Smooth muscle cell (in vitro differentiated cells): ENCODE measurements around the gene CORIN. TPM values are rescaled to one million over a fixed set of nuclear protein-coding genes. Genes with fewer than 3 reads are reported as not detected.

Experiments used
- DNase-seq: peaks from one replicate; lab custom pipeline; 2025; ENCODE audit not compliant: unreplicated experiment; lab: John Stamatoyannopoulos, UW
- H2AFZ ChIP-seq: fragments of 200-600 bp; sonication (generic); 2 replicates; pipeline ENCODE4 v1.6.0; 2016; ENCODE audit warnings: antibody characterized with exemption, low read depth, mild to moderate bottlenecking
- H3F3A ChIP-seq: fragments of 200-600 bp; sonication (generic); 2 replicates; pipeline ENCODE4 v1.6.0; 2017; ENCODE audit warnings: antibody characterized with exemption, low read depth
- H3K27ac ChIP-seq: fragments of 200-600 bp; sonication (generic); 2 replicates; pipeline ENCODE4 v1.5.1; 2016; ENCODE audit warnings: low read depth, mild to moderate bottlenecking
- H3K27me3 ChIP-seq: fragments of 200-600 bp; sonication (generic); 2 replicates; pipeline ENCODE4 v1.6.1; 2016; ENCODE audit warnings: low read depth, mild to moderate bottlenecking
- H3K36me3 ChIP-seq: fragments of 200-600 bp; sonication (generic); 2 replicates; pipeline ENCODE4 v1.5.1; 2016; ENCODE audit warnings: low read depth
- H3K4me1 ChIP-seq: fragments of 200-600 bp; sonication (generic); 2 replicates; pipeline ENCODE4 v1.5.1; 2016; ENCODE audit warnings: low read depth
- H3K4me2 ChIP-seq: fragments of 200-600 bp; sonication (generic); 2 replicates; pipeline ENCODE4 v1.6.0; 2016; ENCODE audit warnings: mild to moderate bottlenecking
- H3K4me3 ChIP-seq: fragments of 200-600 bp; sonication (generic); 2 replicates; pipeline ENCODE4 v1.5.1; 2016; ENCODE audit warnings: mild to moderate bottlenecking
- H3K79me2 ChIP-seq: fragments of 200-600 bp; sonication (generic); 2 replicates; pipeline ENCODE4 v1.6.0; 2016; ENCODE audit warnings: low read depth, mild to moderate bottlenecking
- H3K9ac ChIP-seq: fragments of 200-600 bp; sonication (generic); 2 replicates; pipeline ENCODE4 v1.6.0; 2016; ENCODE audit warnings: low read depth
- H3K9me3 ChIP-seq: fragments of 200-600 bp; sonication (generic); replicated peaks from 2 replicates; pipeline ENCODE4 v1.5.1; 2016; ENCODE audit warnings: low read depth
- H4K20me1 ChIP-seq: fragments of 200-600 bp; sonication (generic); 2 replicates; pipeline ENCODE4 v1.6.0; 2016; ENCODE audit warnings: low read depth
- CTCF ChIP-seq: fragments of 200-600 bp; sonication (generic); IDR thresholded peaks from 2 replicates; pipeline ENCODE4 v1.5.1; 2017; ENCODE audit warnings: borderline replicate concordance, mild to moderate bottlenecking, antibody characterized with exemption; ENCODE audit not compliant: insufficient read depth, poor library complexity, severe bottlenecking
- WGBS: methylation state at CpG from one replicate; pipeline ENCODE4 v1.1.7; 2016; ENCODE audit warnings: low lambda C conversion rate; 5-methylcytosine and 5-hydroxymethylcytosine counted together
- polyA plus RNA-seq: library from polyadenylated mRNA; unstranded; fragments of >200 nt; fragmentation: Nextera tagmentation; extraction: Ambion mirVana; gene quantifications from 2 replicates; pipeline ENCODE4 v1.2.1, GENCODE V29; 2016
- total RNA-seq: library from RNA; depleted of rRNA; stranded (reverse); fragments of >200 nt; gene quantifications from 2 replicates; pipeline ENCODE4 v1.2.3, GENCODE V29; 2014

Gene CORIN
- total and polyA plus RNA-seq, 2 experiments from 2014 or later: 0.27 to 1.8 TPM

DNA sequence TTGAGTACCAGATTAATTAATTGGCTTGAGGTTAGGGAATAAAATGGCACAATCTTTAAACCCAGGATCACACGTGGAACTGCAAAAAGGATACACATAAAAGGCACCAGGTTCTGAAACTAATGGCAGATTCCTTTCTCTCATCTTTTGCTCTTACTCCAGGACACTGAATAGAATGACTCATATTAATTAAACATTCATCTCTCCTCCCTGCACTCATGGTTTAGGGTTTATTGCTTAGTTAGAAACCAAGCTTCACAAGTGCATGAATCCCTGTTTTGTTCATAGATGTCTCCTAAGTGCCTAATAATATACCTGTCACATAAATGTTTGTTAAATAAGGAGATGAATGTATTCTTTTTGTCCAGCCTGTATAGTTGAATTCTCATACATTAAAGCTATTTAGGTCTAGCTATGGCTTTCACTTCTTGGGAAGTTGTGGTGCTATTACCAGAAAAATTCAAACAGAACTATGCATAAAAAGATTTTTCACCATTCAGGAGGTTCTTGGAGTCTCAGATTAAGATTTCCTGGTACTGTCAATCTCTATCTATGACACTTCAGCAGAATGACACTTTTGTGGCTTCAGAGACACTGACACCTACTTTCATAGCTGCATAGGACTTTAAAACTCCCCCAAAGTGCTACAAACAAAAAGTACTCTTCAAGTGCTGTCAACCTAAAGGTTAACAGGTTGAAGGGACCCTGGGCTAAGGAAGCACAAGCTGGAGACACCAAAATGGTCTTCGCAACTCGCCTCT lies 7.4 kb downstream of the CORIN start:
- H3K36me3 ChIP-seq: peaks cover 4% of the 10 kb centered on the region
- H3K4me3 ChIP-seq: no peak overlapping the region
- no peaks in the 10 kb centered on the region for H4K20me1 ChIP-seq
- no peaks in the 10 kb centered on the region for H3K9me3 ChIP-seq
- H3K4me1 ChIP-seq: no peaks in the 10 kb centered on the region
- H3K4me2 ChIP-seq: no peak overlapping the region
- no peak overlapping the region for H3K9ac ChIP-seq
- H3F3A ChIP-seq: no peaks in the 10 kb centered on the region
- H3K27ac ChIP-seq: no peak overlapping the region
- 90% methylated on average over 3 of the region's 3 CpGs for WGBS
- DNase-seq: no peak
- no peak overlapping the region for H2AFZ ChIP-seq
- no peak for TF ChIP-seq CTCF
- no peaks in the 10 kb centered on the region for H3K79me2 ChIP-seq
- H3K27me3 ChIP-seq: peaks cover 4% of the 10 kb centered on the region

- no peaks in the 10 kb centered on the region for H4K20me1 ChIP-seq
- DNase-seq: no peak
- peaks cover 5% of the 10 kb centered on the region for H3K4me1 ChIP-seq
- H3K36me3 ChIP-seq: peaks cover 4% of the 10 kb centered on the region
- H2AFZ ChIP-seq: no peak overlapping the region
- H3K27me3 ChIP-seq: no peaks in the 10 kb centered on the region
- no peaks in the 10 kb centered on the region for H3F3A ChIP-seq
- H3K4me2 ChIP-seq: no peak overlapping the region
- no peaks in the 10 kb centered on the region for H3K79me2 ChIP-seq
- no peak overlapping the region for H3K4me3 ChIP-seq
- H3K27ac ChIP-seq: no peak overlapping the region
- H3K9ac ChIP-seq: no peak overlapping the region
- no peaks in the 10 kb centered on the region for H3K9me3 ChIP-seq
- TF ChIP-seq CTCF: no peak
These were observed 8.4 kb downstream of the CORIN start for GRCh38 chr4:47829438-47829837.

GRCh38 chr4:47827343-47828047 lies 10.4 kb downstream of the CORIN start:
- Histone ChIP-seq H3K4me3 (no peak overlapping the region), H3F3A (no peaks in the 10 kb centered on the region), H3K4me1 (peaks cover 6% of the 10 kb centered on the region), H3K27me3 (no peaks in the 10 kb centered on the region), H2AFZ (no peak overlapping the region), H3K4me2 (no peak overlapping the region), H4K20me1 (no peaks in the 10 kb centered on the region), H3K9ac (no peak overlapping the region), H3K36me3 (no peaks in the 10 kb centered on the region), H3K27ac (no peak overlapping the region), H3K9me3 (no peaks in the 10 kb centered on the region), H3K79me2 (no peaks in the 10 kb centered on the region)
- WGBS: 92% methylated on average over 2 of the region's 2 CpGs
- DNase-seq: no peak
- TF ChIP-seq CTCF: no peak
